Measurements from ENCODE around the gene PCGF6. TPM values are rescaled to one million over a fixed set of nuclear protein-coding genes. Genes with fewer than 3 reads are reported as not detected.

PCGF6 gene
- total and polyA plus RNA-seq, 8 donors: 7.7 to 14.7 (median 12.9) TPM

GRCh38 chr10:103276896-103277712 lies 73.8 kb downstream of the PCGF6 start, which contains the start of gene INA:
TSS of gene INA (plus strand) at chr10:103277138. CDS start at chr10:103277212, 74 bp downstream.
- DNase-seq (peak in 1 of 4 donors; percentile 17), ATAC-seq (peak; percentile 19)
- intact Hi-C loops (cut with DNase I): no loop called here
- Histone ChIP-seq H3K27me3 (peaks cover 42 to 82% of the 10 kb centered on the region in 2 donors), H3K4me3 (peak within 1 kb of the TSS in 1 of 2 donors; percentile 4), H3K27ac (no peak within 1 kb of the TSS), H3K4me1 (peaks cover 2 to 14% of the 10 kb centered on the region in 2 donors), H3K36me3 (no peaks in the 10 kb centered on the region), H3K9me3 (no peaks in the 10 kb centered on the region)
- TF ChIP-seq CTCF (IDR thresholded peaks at IDR 0.05): no peak

- H3K36me3 ChIP-seq: no peaks in the 10 kb centered on the region
- H3K4me3 ChIP-seq: no peak overlapping the region
- H3K4me1 ChIP-seq: peaks cover 2 to 14% of the 10 kb centered on the region in 2 donors
- DNase-seq (no peak), ATAC-seq (no peak)
- H3K27ac ChIP-seq: no peak overlapping the region
- no peak for TF ChIP-seq CTCF (IDR thresholded peaks at IDR 0.05)
- intact Hi-C loops (cut with DNase I): no loop called here
- H3K9me3 ChIP-seq: no peaks in the 10 kb centered on the region
- H3K27me3 ChIP-seq: peaks cover 37 to 77% of the 10 kb centered on the region in 2 donors
These were observed 74.6 kb downstream of the PCGF6 start for GRCh38 chr10:103276251-103276895.

DNA sequence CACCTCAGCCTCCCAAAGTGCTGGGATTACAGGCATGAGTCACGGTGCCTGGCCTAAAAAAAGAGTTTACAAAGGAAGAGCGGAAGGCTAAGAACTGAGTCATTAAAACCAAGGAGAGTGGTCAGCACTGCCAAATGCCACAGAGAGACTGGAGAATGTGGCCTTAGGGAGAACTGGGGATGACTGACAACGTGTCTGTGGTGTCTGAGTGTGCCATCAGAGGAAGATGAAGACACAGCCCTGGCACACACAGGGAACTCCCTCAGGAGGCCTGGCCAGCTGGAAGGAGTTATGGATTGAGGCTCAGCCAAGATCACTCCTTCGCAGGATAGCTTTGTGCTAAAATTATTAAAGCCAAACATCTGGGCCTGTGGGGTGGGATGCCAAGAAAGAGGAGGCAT lies 77.9 kb downstream of the PCGF6 start:
- TF ChIP-seq CTCF (IDR thresholded peaks at IDR 0.05): no peak
- H3K4me3 ChIP-seq: no peak overlapping the region
- peaks cover 22 to 69% of the 10 kb centered on the region in 2 donors for H3K27me3 ChIP-seq
- ATAC-seq (peak; percentile 73), DNase-seq (no peak)
- no peak overlapping the region for H3K27ac ChIP-seq
- H3K36me3 ChIP-seq: no peaks in the 10 kb centered on the region
- no peaks in the 10 kb centered on the region for H3K9me3 ChIP-seq
- intact Hi-C loops (cut with DNase I): no loop called here
- H3K4me1 ChIP-seq: peaks cover 2 to 14% of the 10 kb centered on the region in 2 donors

GRCh38 chr10:103265717-103266329 lies 85.1 kb downstream of the PCGF6 start:
- intact Hi-C loops (cut with DNase I): no loop called here
- H3K27ac ChIP-seq: no peak overlapping the region
- TF ChIP-seq CTCF (IDR thresholded peaks at IDR 0.05): no peak
- H3K4me1 ChIP-seq: no peaks in the 10 kb centered on the region
- ATAC-seq: peak; percentile 85
- no peaks in the 10 kb centered on the region for H3K9me3 ChIP-seq
- H3K4me3 ChIP-seq: no peak overlapping the region
- H3K36me3 ChIP-seq: no peaks in the 10 kb centered on the region
- peak in 2 of 4 donors; percentile 47 to 82 for DNase-seq
- peaks cover 0 to 72% of the 10 kb centered on the region in 2 donors for H3K27me3 ChIP-seq

GRCh38 chr10:103262229-103262628 lies 88.7 kb downstream of the PCGF6 start:
- Histone ChIP-seq H3K4me1 (no peaks in the 10 kb centered on the region), H3K4me3 (no peak overlapping the region), H3K9me3 (no peaks in the 10 kb centered on the region), H3K27me3 (peaks cover 0 to 43% of the 10 kb centered on the region in 2 donors), H3K27ac (no peak overlapping the region), H3K36me3 (no peaks in the 10 kb centered on the region)
- DNase-seq (no peak), ATAC-seq (no peak)
- no peak for TF ChIP-seq CTCF (IDR thresholded peaks at IDR 0.05)
- intact Hi-C loops (cut with DNase I): no loop called here

Measured in left lung (tissue), 10 donors.